Muscle layer of duodenum (tissue), 2 donors: Measurements from ENCODE around the gene SETDB2.

Experiments
- H3K27ac ChIP-seq: one replicate; pipeline ENCODE4 v1.7.0; 2013; ENCODE audit warnings: mild to moderate bottlenecking, low read length
- H3K27me3 ChIP-seq: one replicate; pipeline ENCODE4 v1.7.0; 2013; ENCODE audit warnings: low read depth, mild to moderate bottlenecking, control low read depth, low read length
- H3K36me3 ChIP-seq, 2 donors: one replicate each; pipeline ENCODE4 v1.7.0; 2013; ENCODE audit warnings: low read length in 2 of 2, control low read depth in 1 of 2, mild to moderate bottlenecking in 1 of 2; ENCODE audit not compliant: insufficient read depth in 2 of 2, control insufficient read depth in 1 of 2
- H3K4me1 ChIP-seq, 2 donors: one replicate each; pipeline ENCODE4 v1.7.0; 2013; ENCODE audit warnings: low read length in 2 of 2, mild to moderate bottlenecking in 2 of 2, control low read depth in 1 of 2, moderate library complexity in 1 of 2; ENCODE audit not compliant: insufficient read depth in 2 of 2, control insufficient read depth in 1 of 2
- H3K4me3 ChIP-seq, 2 donors: one replicate each; pipeline ENCODE4 v1.7.0; 2013; ENCODE audit warnings: low read length in 2 of 2, low read depth in 1 of 2, mild to moderate bottlenecking in 1 of 2
- H3K9me3 ChIP-seq, 2 donors: one replicate each; pipeline ENCODE4 v1.7.0; 2013; ENCODE audit warnings: low read length in 2 of 2, control low read depth in 1 of 2, mild to moderate bottlenecking in 1 of 2; ENCODE audit not compliant: control insufficient read depth in 1 of 2
- donor health status: healthy.

Gene SETDB2

GRCh38 chr13:49443704-49444523, at the start of gene SETDB2, which contains the start of gene CAB39L:
SETDB2 (plus strand) TSS chr13:49444274; CDS start chr13:49451894, 7,620 bp downstream.
CAB39L (minus strand) TSS chr13:49444064; CDS start chr13:49382910, 61,154 bp downstream.
- no peaks in the 10 kb centered on the region for H3K36me3 ChIP-seq
- peak within 1 kb of the TSS; percentile 81 to 97 for H3K4me3 ChIP-seq
- no peaks in the 10 kb centered on the region for H3K27me3 ChIP-seq
- H3K27ac ChIP-seq = peak within 1 kb of the TSS; percentile 99
- H3K4me1 ChIP-seq = peaks cover 6 to 8% of the 10 kb centered on the region in 2 donors
- H3K9me3 ChIP-seq = no peaks in the 10 kb centered on the region

GRCh38 chr13:49395451-49395865, 48.6 kb upstream of the SETDB2 start:
- no peak overlapping the region for H3K4me3 ChIP-seq
- no peaks in the 10 kb centered on the region for H3K27me3 ChIP-seq
- H3K36me3 ChIP-seq = no peaks in the 10 kb centered on the region
- no peaks in the 10 kb centered on the region for H3K4me1 ChIP-seq
- no peak overlapping the region for H3K27ac ChIP-seq
- no peaks in the 10 kb centered on the region for H3K9me3 ChIP-seq

GRCh38 chr13:49395878-49396380, 48.1 kb upstream of the SETDB2 start:
- no peaks in the 10 kb centered on the region for H3K9me3 ChIP-seq
- H3K36me3 ChIP-seq = no peaks in the 10 kb centered on the region
- H3K4me1 ChIP-seq = no peaks in the 10 kb centered on the region
- no peaks in the 10 kb centered on the region for H3K27me3 ChIP-seq
- H3K27ac ChIP-seq = peak overlapping the region; percentile 16
- H3K4me3 ChIP-seq = no peak overlapping the region

- Histone ChIP-seq H3K27me3 (no peaks in the 10 kb centered on the region), H3K27ac (peak overlapping the region; percentile 76), H3K4me1 (peaks cover 0 to 4% of the 10 kb centered on the region in 2 donors), H3K9me3 (peaks cover 0 to 9% of the 10 kb centered on the region in 2 donors), H3K36me3 (no peaks in the 10 kb centered on the region), H3K4me3 (peak overlapping the region; percentile 66 to 77)
Observed at GRCh38 chr13:49399801-49400472, 44.1 kb upstream of the SETDB2 start.

GRCh38 chr13:49400755-49401659, 43.1 kb upstream of the SETDB2 start:
- Histone ChIP-seq H3K4me1 (peaks cover 0 to 4% of the 10 kb centered on the region in 2 donors), H3K9me3 (peaks cover 0 to 9% of the 10 kb centered on the region in 2 donors), H3K27me3 (no peaks in the 10 kb centered on the region), H3K27ac (peak overlapping the region; percentile 76), H3K4me3 (peak overlapping the region; percentile 66 to 77), H3K36me3 (no peaks in the 10 kb centered on the region)

GRCh38 chr13:49403996-49404702, 39.9 kb upstream of the SETDB2 start:
- no peak overlapping the region for H3K27ac ChIP-seq
- H3K27me3 ChIP-seq = no peaks in the 10 kb centered on the region

GRCh38 chr13:49404703-49405020, 39.4 kb upstream of the SETDB2 start:
- H3K36me3 ChIP-seq = no peaks in the 10 kb centered on the region
- no peak overlapping the region for H3K4me3 ChIP-seq
- H3K27ac ChIP-seq = no peak overlapping the region
- no peaks in the 10 kb centered on the region for H3K27me3 ChIP-seq
- H3K4me1 ChIP-seq = peaks cover 0 to 4% of the 10 kb centered on the region in 2 donors
- H3K9me3 ChIP-seq = peaks cover 0 to 9% of the 10 kb centered on the region in 2 donors

More at GRCh38 chr13:49403996-49404702, 39.9 kb upstream of the SETDB2 start:
- Histone ChIP-seq H3K4me1 (peaks cover 0 to 4% of the 10 kb centered on the region in 2 donors), H3K4me3 (no peak overlapping the region), H3K9me3 (peaks cover 0 to 9% of the 10 kb centered on the region in 2 donors), H3K36me3 (no peaks in the 10 kb centered on the region)

- Histone ChIP-seq H3K4me1 (peaks cover 0 to 4% of the 10 kb centered on the region in 2 donors), H3K36me3 (no peaks in the 10 kb centered on the region), H3K27me3 (no peaks in the 10 kb centered on the region), H3K9me3 (peaks cover 0 to 9% of the 10 kb centered on the region in 2 donors), H3K27ac (no peak overlapping the region), H3K4me3 (no peak overlapping the region)
Observed at GRCh38 chr13:49407068-49407467, 37.0 kb upstream of the SETDB2 start.

GRCh38 chr13:49407936-49408335, 36.1 kb upstream of the SETDB2 start:
- H3K27me3 ChIP-seq = no peaks in the 10 kb centered on the region
- H3K27ac ChIP-seq = no peak overlapping the region
- no peaks in the 10 kb centered on the region for H3K4me1 ChIP-seq
- H3K4me3 ChIP-seq = no peak overlapping the region
- H3K36me3 ChIP-seq = no peaks in the 10 kb centered on the region
- peaks cover 0 to 9% of the 10 kb centered on the region in 2 donors for H3K9me3 ChIP-seq

- H3K27ac ChIP-seq = no peak overlapping the region
- no peaks in the 10 kb centered on the region for H3K27me3 ChIP-seq
- H3K4me1 ChIP-seq = no peaks in the 10 kb centered on the region
- no peaks in the 10 kb centered on the region for H3K36me3 ChIP-seq
- H3K4me3 ChIP-seq = no peak overlapping the region
- peaks cover 0 to 9% of the 10 kb centered on the region in 2 donors for H3K9me3 ChIP-seq
Observed at GRCh38 chr13:49409008-49409407, 35.1 kb upstream of the SETDB2 start.
